HCT116 (cell line): ENCODE measurements around the gene SIAH2. TPM values are rescaled to one million over a fixed set of nuclear protein-coding genes. Genes with fewer than 3 reads are reported as not detected.

Source experiments
- ATAC-seq: fragments of 200-7000 bp; cut with Tn5 transposase; 2 replicates; pipeline ENCODE4 v1.9.1; 2020; ENCODE audit warnings: mild to moderate bottlenecking, moderate library complexity
- BruUV-seq: library from RNA; stranded (reverse); fragments of 400-500 nt; replicated peaks from 2 replicates; lab custom pipeline; 2021; lab: Mats Ljungman, UMichigan
- CTCF ChIA-PET: fragments of 300-600 bp; sonication (Branson Sonifier 250); formaldehyde crosslinking; loops from one replicate; lab custom pipeline; 2021; ENCODE audit warnings: antibody characterized with exemption; lab: Charles Lee
- POLR2A ChIA-PET: fragments of 300-600, 350-600 bp; sonication (Branson Sonifier 250); formaldehyde crosslinking; loops from one replicate; lab custom pipeline; 2021; ENCODE audit warnings: antibody characterized with exemption; lab: Charles Lee
- RAD21 ChIA-PET, 2 experiments: fragments of 300-600 bp; sonication (Branson Sonifier 250); formaldehyde crosslinking; loops; one replicate each; lab custom pipeline; 2023; ENCODE audit warnings: low total read pairs in 2 of 2; ENCODE audit not compliant: uncharacterized antibody in 2 of 2, unreplicated experiment in 2 of 2, low non-redundant PET in 1 of 2; lab: Charles Lee
- DNase-seq: peaks from one replicate; pipeline ENCODE4 v3.0.0-alpha.2; 2010; ENCODE audit warnings: low read depth, low spot score
- H2AFZ ChIP-seq: fragments of 200-600 bp; shearing (Covaris generic), sonication (generic); 2 replicates; pipeline ENCODE4 v1.6.1; 2017; ENCODE audit warnings: low read depth, mixed run types, mixed read lengths, antibody characterized with exemption, low read length; ENCODE audit not compliant: poor library complexity, severe bottlenecking
- H3K27ac ChIP-seq: 2 replicates; pipeline ENCODE4 v1.5.1; 2012; ENCODE audit warnings: low read depth, low read length
- H3K27me3 ChIP-seq: fragments of 200-600 bp; sonication (generic); 2 replicates; pipeline ENCODE4 v1.6.1; 2016; ENCODE audit warnings: mixed run types, low read length, mixed read lengths; ENCODE audit not compliant: insufficient read depth
- H3K36me3 ChIP-seq, 2 experiments: fragments of 200-500 bp in 1 of 2; fragments of 200-600 bp in 1 of 2; sonication (Bioruptor generic) in 1 of 2; sonication (generic) in 1 of 2; 2 replicates each; pipeline versions ENCODE4 v1.5.1 to v1.6.1; 2014 to 2016; ENCODE audit warnings: low read length in 2 of 2, inconsistent platforms in 1 of 2, mixed read lengths in 1 of 2, mixed run types in 1 of 2; ENCODE audit not compliant: insufficient read depth in 2 of 2, control insufficient read depth in 1 of 2
- H3K4me1 ChIP-seq, 2 experiments: fragments of 200-600 bp in 1 of 2; sonication (generic) in 1 of 2; 2 replicates each; pipeline versions ENCODE4 v1.5.1 to v1.6.1; 2012 to 2017; ENCODE audit warnings: low read length in 2 of 2, inconsistent platforms in 1 of 2, mild to moderate bottlenecking in 1 of 2, mixed read lengths in 1 of 2, mixed run types in 1 of 2, moderate library complexity in 1 of 2; ENCODE audit not compliant: insufficient read depth in 2 of 2, control insufficient read depth in 1 of 2
- H3K4me2 ChIP-seq: fragments of 200-600 bp; sonication (generic); 2 replicates; pipeline ENCODE4 v1.6.1; 2017; ENCODE audit warnings: mixed run types, low read length, mixed read lengths
- H3K4me3 ChIP-seq, 2 experiments: fragments of 200-600 bp in 1 of 2; sonication (generic) in 1 of 2; replicated peaks in 1 of 2; 2 replicates each; pipeline ENCODE4 v1.5.1; 2011 to 2016; ENCODE audit warnings: low read length in 2 of 2, control low read depth in 1 of 2, low read depth in 1 of 2, mild to moderate bottlenecking in 1 of 2, mixed read lengths in 1 of 2, mixed run types in 1 of 2
- H3K79me2 ChIP-seq: fragments of 200-600 bp; sonication (generic); 2 replicates; pipeline ENCODE4 v1.6.1; 2017; ENCODE audit warnings: mild to moderate bottlenecking, mixed run types, low read length, moderate library complexity, mixed read lengths; ENCODE audit not compliant: insufficient read depth
- H3K9ac ChIP-seq: fragments of 200-600 bp; sonication (generic); 2 replicates; pipeline ENCODE4 v1.6.1; 2016; ENCODE audit warnings: low read length, mixed read lengths
- H3K9me2 ChIP-seq: fragments of 200-600 bp; sonication (generic), shearing (Covaris generic); 2 replicates; pipeline ENCODE4 v1.6.1; 2017; ENCODE audit warnings: mixed run types, mild to moderate bottlenecking, moderate library complexity; ENCODE audit not compliant: insufficient read depth
- H3K9me3 ChIP-seq, 2 experiments: fragments of 200-500 bp in 1 of 2; fragments of 200-600 bp in 1 of 2; sonication (Bioruptor generic) in 1 of 2; sonication (generic) in 1 of 2; 2 replicates each; pipeline ENCODE4 v1.6.1; 2014 to 2017; ENCODE audit warnings: low read length in 2 of 2, mixed read lengths in 2 of 2, inconsistent platforms in 1 of 2, low read depth in 1 of 2, mild to moderate bottlenecking in 1 of 2, mixed run types in 1 of 2, moderate library complexity in 1 of 2; ENCODE audit not compliant: control insufficient read depth in 1 of 2, insufficient read depth in 1 of 2
- H4K20me1 ChIP-seq: fragments of 200-600 bp; sonication (generic), shearing (Covaris generic); 2 replicates; pipeline ENCODE4 v1.6.1; 2017; ENCODE audit warnings: mixed run types, mild to moderate bottlenecking, moderate library complexity; ENCODE audit not compliant: insufficient read depth
- CBX3 ChIP-seq: IDR thresholded peaks from 2 replicates; pipeline ENCODE4 v1.6.1; 2012; ENCODE audit warnings: low read depth
- ELF1 ChIP-seq: IDR thresholded peaks from 2 replicates; pipeline ENCODE4 v1.6.1; 2012; ENCODE audit warnings: low read depth, borderline replicate concordance
- FOSL1 ChIP-seq: IDR thresholded peaks from 2 replicates; pipeline ENCODE4 v1.6.1; 2012; ENCODE audit warnings: low read depth
- JUND ChIP-seq: IDR thresholded peaks from 2 replicates; pipeline ENCODE4 v1.6.1; 2012
- POLR2AphosphoS5 ChIP-seq: IDR thresholded peaks from 2 replicates; pipeline ENCODE4 v1.6.1; 2011; ENCODE audit warnings: mild to moderate bottlenecking, low read depth, low read length, moderate library complexity
- RAD21 ChIP-seq: IDR thresholded peaks from 2 replicates; pipeline ENCODE4 v1.6.1; 2012; ENCODE audit warnings: low read depth, mild to moderate bottlenecking
- SIN3A ChIP-seq: IDR thresholded peaks from 2 replicates; pipeline ENCODE4 v1.6.1; 2012; ENCODE audit warnings: low read depth
- SRF ChIP-seq: IDR thresholded peaks from 2 replicates; pipeline ENCODE4 v1.6.1; 2012; ENCODE audit warnings: low read depth
- TCF7L2 ChIP-seq: IDR thresholded peaks from 2 replicates; pipeline ENCODE4 v1.7.0; 2011; ENCODE audit warnings: borderline replicate concordance, inconsistent platforms; ENCODE audit not compliant: insufficient read depth, insufficient read length; ENCODE audit errors: extremely low read depth
- ZBTB33 ChIP-seq: IDR thresholded peaks from 2 replicates; pipeline ENCODE4 v1.6.1; 2011; ENCODE audit warnings: mild to moderate bottlenecking, low read length, moderate library complexity; ENCODE audit not compliant: insufficient replicate concordance; ENCODE audit errors: extremely low read depth
- ZNF274 ChIP-seq: fragments of 200-500 bp; sonication (Bioruptor generic); IDR thresholded peaks from 2 replicates; pipeline ENCODE4 v1.6.1; 2014; ENCODE audit warnings: mild to moderate bottlenecking, low read depth, low read length, inconsistent platforms
- intact Hi-C: fragments of 100-400 bp; cut with micrococcal nuclease; formaldehyde crosslinking; loops from 2 replicates; pipeline ENCODE4 v1.10.0; 2022
- total RNA-seq: library from RNA; stranded (reverse); gene quantifications from one replicate; pipeline ENCODE4 v1.2.1, GENCODE V29; 2021; ENCODE audit not compliant: unreplicated experiment

Gene SIAH2
- total RNA-seq, 1 experiment from 2014 or later, result 39.9 TPM

DNA sequence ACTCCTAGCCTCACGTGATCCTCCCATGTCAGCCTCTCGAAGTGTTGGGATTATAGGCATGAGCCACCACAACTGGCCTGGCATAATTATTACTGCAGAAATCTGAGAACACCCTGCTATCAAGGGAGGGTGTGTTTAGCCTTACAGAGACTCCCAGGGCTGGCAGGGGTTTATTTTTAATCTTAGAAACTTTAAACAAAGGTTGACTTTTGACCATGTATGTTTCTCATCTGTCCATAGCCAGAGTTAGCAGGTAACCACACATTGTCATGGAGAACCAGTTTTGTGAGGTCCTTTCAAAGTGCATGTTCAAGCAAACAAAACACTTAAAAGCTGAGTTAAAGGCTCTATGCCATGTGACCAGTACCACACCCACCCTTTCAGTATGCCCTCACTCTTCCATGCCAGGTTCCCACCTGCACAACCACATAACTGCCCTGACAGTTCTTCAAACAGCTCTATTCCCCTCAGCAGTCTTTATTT lies 11.1 kb downstream of the SIAH2 start:
- CTCF ChIA-PET, result no interaction called here
- peaks cover 0 to 7% of the 10 kb centered on the region in 2 experiments; a peak in 2 of 4 replicates for H3K4me1 ChIP-seq

More for the DNA sequence above, 11.1 kb downstream of the SIAH2 start:
- no peaks in the 10 kb centered on the region for H3K9me2 ChIP-seq
- H3K27me3 ChIP-seq, result no peaks in the 10 kb centered on the region
- peaks cover 11% of the 10 kb centered on the region; the same call in 1 of the 2 replicates for H4K20me1 ChIP-seq
- no TSS peak for BruUV-seq
- H3K36me3 ChIP-seq, result peaks cover 3 to 4% of the 10 kb centered on the region in 2 experiments; a peak in 1 of 4 replicates
- intact Hi-C loops, result no loop called here
- peaks cover 99% of the 10 kb centered on the region for H3K79me2 ChIP-seq
- no peak overlapping the region for H3K4me2 ChIP-seq
- H3K27ac ChIP-seq, result no peak overlapping the region
- POLR2A ChIA-PET, result no interaction called here
- TF ChIP-seq ZNF274 (no peak), ZBTB33 (no peak), POLR2AphosphoS5 (no peak), CBX3 (no peak), TCF7L2 (no peak), FOSL1 (no peak), RAD21 (no peak), SRF (no peak), ELF1 (no peak), JUND (no peak), SIN3A (no peak)
- no peak overlapping the region for H2AFZ ChIP-seq
- H3K9me3 ChIP-seq, result no peaks in the 10 kb centered on the region
- DNase-seq (no peak), ATAC-seq (no peak)
- no peak overlapping the region for H3K9ac ChIP-seq
- no peak overlapping the region for H3K4me3 ChIP-seq
- RAD21 ChIA-PET, result no interaction called here
